GM12874 (cell line): ENCODE data around the gene FKBP9.
A peak's percentile ranks its signal among the peaks of the same experiment; 100 is the strongest.

ENCODE experiments used
- TF ChIP-seq, protein P1 (sequence below): IDR thresholded peaks from 2 replicates; pipeline ENCODE4 v1.5.1; 2011; ENCODE audit warnings: low read depth, mild to moderate bottlenecking, control low read depth, low read length, moderate library complexity; ENCODE audit not compliant: insufficient read depth

Gene FKBP9, protein sequence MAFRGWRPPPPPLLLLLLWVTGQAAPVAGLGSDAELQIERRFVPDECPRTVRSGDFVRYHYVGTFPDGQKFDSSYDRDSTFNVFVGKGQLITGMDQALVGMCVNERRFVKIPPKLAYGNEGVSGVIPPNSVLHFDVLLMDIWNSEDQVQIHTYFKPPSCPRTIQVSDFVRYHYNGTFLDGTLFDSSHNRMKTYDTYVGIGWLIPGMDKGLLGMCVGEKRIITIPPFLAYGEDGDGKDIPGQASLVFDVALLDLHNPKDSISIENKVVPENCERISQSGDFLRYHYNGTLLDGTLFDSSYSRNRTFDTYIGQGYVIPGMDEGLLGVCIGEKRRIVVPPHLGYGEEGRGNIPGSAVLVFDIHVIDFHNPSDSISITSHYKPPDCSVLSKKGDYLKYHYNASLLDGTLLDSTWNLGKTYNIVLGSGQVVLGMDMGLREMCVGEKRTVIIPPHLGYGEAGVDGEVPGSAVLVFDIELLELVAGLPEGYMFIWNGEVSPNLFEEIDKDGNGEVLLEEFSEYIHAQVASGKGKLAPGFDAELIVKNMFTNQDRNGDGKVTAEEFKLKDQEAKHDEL

DNA sequence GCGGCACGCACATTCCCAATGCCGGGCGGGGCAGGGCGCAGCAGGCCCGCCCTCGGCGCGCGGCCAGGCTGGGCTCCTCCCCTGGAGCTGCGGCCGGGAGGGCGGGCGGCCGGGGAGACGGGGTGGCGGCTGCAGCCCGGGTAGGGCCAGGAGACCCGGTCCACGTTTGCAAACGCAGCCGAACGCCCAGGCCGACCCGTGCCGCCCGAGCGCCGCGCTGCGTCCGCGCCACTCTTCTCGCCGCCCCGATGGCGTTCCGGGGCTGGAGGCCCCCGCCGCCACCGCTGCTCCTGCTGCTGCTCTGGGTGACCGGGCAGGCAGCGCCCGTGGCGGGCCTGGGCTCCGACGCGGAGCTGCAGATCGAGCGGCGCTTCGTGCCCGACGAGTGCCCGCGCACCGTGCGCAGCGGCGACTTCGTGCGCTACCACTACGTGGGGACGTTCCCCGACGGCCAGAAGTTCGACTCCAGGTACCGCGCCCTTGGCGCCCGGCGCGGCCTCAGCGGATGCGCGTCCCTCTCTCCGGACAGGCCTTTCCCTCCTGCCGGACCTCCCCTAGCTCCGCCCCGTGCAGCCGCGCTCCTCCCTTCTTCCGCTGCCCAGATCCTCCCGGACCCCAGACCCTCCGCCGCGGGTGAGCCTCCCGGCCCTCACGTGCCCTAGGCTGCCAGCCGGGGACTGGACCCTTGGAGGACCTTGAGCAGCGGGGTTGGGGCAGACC lies at the start of gene FKBP9:
Gene FKBP9, plus strand, starts transcription at position 115 of the 720 bp plus-strand sequence. Its CDS starts 134 bp downstream, at position 249.
- TF ChIP-seq, protein P1, sequence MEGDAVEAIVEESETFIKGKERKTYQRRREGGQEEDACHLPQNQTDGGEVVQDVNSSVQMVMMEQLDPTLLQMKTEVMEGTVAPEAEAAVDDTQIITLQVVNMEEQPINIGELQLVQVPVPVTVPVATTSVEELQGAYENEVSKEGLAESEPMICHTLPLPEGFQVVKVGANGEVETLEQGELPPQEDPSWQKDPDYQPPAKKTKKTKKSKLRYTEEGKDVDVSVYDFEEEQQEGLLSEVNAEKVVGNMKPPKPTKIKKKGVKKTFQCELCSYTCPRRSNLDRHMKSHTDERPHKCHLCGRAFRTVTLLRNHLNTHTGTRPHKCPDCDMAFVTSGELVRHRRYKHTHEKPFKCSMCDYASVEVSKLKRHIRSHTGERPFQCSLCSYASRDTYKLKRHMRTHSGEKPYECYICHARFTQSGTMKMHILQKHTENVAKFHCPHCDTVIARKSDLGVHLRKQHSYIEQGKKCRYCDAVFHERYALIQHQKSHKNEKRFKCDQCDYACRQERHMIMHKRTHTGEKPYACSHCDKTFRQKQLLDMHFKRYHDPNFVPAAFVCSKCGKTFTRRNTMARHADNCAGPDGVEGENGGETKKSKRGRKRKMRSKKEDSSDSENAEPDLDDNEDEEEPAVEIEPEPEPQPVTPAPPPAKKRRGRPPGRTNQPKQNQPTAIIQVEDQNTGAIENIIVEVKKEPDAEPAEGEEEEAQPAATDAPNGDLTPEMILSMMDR, result no peak

DNA sequence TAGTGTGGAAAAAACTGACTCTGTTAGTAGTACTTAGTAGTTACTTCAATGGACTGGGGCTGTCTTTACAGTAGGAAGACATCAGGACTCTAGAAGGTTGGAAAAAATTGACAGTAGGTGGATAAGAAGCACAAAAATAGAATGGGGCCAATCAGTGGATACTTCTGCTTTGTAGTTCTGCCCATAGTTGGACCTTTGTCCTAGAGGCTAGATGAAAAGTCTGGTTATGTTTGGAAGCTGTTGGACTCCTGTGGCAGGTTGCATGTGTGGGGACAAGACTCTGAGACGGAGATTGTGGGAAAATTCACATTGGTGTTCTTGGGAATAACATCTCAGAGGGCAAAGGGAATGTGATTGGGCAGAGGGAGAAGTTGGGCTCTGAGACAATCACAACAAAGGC lies 47.0 kb upstream of the FKBP9 start:
- TF ChIP-seq, protein P1, result no peak

DNA sequence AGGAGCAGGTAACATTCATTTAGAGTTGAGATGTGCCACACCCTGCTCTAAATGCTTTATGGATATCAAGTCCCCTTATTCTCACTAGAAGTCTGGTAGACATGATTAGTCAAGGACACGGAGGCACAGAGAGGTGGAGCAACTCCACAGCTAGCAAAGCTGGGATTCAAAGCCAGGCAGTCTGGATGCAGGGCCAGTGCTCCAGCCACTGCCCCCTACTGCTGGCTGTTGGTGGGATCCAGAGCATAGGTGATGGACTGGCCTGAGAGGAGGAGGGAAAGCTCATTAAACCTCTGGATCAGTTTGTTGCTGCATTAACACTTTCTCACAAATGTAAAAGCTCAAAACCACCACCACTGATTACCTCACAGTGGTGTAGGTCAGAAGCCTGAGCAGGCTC lies 43.1 kb upstream of the FKBP9 start:
- TF ChIP-seq, protein P1, result 0 out of 2 replicates have a peak, but pooled peaks have one; percentile 5

DNA sequence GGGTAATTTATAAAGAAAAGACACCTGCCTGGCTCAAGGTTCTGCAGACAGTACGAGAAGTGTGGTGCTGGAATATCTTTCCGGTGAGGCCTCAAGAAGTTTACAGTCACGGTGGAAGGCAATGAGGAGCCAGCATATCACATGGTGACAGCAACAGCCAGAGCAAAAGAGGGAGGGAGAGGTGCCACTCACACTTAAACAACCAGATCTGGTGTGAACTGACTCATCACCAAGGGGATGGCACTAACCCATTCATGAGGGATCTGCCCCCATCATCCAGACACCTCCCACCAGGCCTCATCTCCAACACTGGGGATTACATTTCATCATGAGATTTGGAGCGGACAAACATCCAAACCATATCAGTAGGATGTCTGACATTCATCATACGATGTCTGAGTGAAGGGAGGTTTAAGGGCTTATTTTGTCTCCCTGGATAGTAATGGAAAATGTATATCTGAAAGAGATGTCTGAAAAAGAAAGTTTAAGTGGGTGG lies 42.2 kb upstream of the FKBP9 start:
- TF ChIP-seq, protein P1, result no peak

DNA sequence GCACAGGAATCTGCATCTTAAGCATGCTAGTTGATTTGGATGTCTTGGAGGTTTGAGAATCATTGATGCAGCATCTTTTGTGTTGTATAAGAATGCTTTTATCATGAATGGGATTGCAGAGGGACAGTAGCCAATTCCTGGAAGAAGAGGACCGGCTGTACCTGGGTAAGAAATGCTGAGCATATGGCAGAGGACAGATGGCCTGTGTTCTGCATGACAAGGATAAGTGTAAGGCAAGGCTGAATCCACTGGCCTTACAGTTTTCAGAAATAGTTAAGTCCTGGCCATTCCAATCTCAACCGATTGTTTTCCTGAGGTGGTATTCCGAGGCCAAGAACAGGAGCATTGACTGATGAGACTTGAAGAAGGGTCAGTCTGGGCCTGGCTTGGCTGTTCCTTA lies 41.2 kb upstream of the FKBP9 start:
- TF ChIP-seq, protein P1, result no peak

DNA sequence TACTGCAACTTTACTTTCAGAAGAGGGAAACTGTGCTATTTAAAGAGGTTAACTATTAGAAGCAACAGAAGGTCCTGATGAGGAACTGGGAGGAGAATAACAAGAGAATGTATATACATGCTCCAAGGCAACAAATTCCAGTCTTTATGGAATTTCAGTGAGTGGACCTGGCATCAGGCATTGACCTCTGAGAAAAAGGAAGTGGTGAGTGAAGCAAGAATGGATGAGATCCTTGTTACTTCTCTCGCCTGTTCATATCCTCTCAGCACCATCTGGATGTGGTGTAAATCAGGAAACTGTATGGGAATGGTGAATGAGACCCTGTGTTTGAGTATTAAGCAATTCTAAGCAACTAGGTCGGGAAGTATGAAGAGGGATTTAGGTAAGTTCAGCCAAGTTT lies 35.3 kb upstream of the FKBP9 start:
- TF ChIP-seq, protein P1, result no peak

DNA sequence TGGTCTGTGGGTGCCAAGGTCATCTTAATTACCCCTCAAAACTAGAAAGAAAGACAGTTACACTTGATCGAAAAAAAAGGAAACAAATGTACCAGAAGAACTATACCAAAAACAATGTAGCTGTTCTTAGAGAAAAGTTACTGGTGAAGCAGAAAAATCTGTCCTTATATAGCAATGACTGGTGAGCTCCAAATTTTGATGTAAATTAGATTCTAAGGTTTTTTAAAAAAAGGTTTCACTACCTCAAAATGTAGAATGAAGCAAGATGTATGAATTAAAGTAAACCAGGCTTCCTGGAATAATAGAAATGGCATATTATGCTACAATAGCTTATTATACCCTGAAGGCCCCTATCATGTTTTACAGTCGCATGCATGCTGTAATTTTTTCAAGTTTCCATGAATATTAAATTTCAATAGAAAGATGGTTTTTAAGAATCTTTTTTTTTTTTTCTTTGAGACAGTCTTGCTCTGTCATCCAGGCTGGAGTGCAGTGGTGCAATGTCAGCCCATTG lies 28.4 kb upstream of the FKBP9 start:
- TF ChIP-seq, protein P1, result no peak
